Activated CD4-positive, alpha-beta memory T cell treated with anti-CD3 and anti-CD28 coated beads, Interleukin-2, amount 10 ng/mL, durations not matched to agents 7 days and 5 days (primary cell): ENCODE data around the gene DAW1. TPM values are rescaled to one million over a fixed set of nuclear protein-coding genes. Genes with fewer than 3 reads are reported as not detected.

Experiments
- CTCF ChIA-PET: fragments of 350-600 bp; sonication (Branson Sonifier 250); formaldehyde crosslinking; loops from one replicate; lab custom pipeline; 2021; ENCODE audit warnings: antibody characterized with exemption, inconsistent platforms; lab: Charles Lee
- POLR2A ChIA-PET: fragments of 350-600 bp; sonication (Branson Sonifier 250); formaldehyde crosslinking; loops from one replicate; lab custom pipeline; 2021; ENCODE audit warnings: antibody characterized with exemption; lab: Charles Lee
- DNase-seq: peaks from one replicate; pipeline ENCODE4 v3.0.0-alpha.2; 2020
- H3K27ac Mint-ChIP-seq: one replicate; pipeline ENCODE4 v1.8.0; 2021; ENCODE audit warnings: mild to moderate bottlenecking, mixed read lengths
- H3K27me3 Mint-ChIP-seq: one replicate; pipeline ENCODE4 v1.8.0; 2021; ENCODE audit warnings: mixed read lengths
- H3K36me3 Mint-ChIP-seq: one replicate; pipeline ENCODE4 v1.8.0; 2021; ENCODE audit warnings: low read depth, mixed read lengths
- H3K4me1 Mint-ChIP-seq: one replicate; pipeline ENCODE4 v1.8.0; 2021; ENCODE audit warnings: mixed read lengths
- H3K4me3 Mint-ChIP-seq: one replicate; pipeline ENCODE4 v1.8.0; 2021; ENCODE audit warnings: mild to moderate bottlenecking, mixed read lengths
- H3K9me3 Mint-ChIP-seq: one replicate; pipeline ENCODE4 v1.8.0; 2021; ENCODE audit warnings: mixed read lengths
- total RNA-seq, 2 experiments: library from RNA; stranded (reverse); gene quantifications; one replicate each; pipeline ENCODE4 v1.2.3, GENCODE V29; 2021

Gene DAW1
- total RNA-seq, 2 experiments from 2014 or later = not detected

GRCh38 chr2:227960317-227960716, 88.9 kb downstream of the DAW1 start:
- POLR2A ChIA-PET = no interaction called here
- no peak for DNase-seq
- no peaks in the 10 kb centered on the region for H3K9me3 Mint-ChIP-seq
- H3K4me3 Mint-ChIP-seq = no peak overlapping the region
- H3K36me3 Mint-ChIP-seq = no peaks in the 10 kb centered on the region
- CTCF ChIA-PET = interaction anchor here (0.6 kb wide), 1 partner anchor 28 kb away, joined by 3 read pairs; no protein-coding TSS in a partner anchor
- H3K27me3 Mint-ChIP-seq = no peaks in the 10 kb centered on the region
- no peak overlapping the region for H3K27ac Mint-ChIP-seq
- no peaks in the 10 kb centered on the region for H3K4me1 Mint-ChIP-seq

GRCh38 chr2:227971619-227972230, 100.3 kb downstream of the DAW1 start:
- no peaks in the 10 kb centered on the region for H3K4me1 Mint-ChIP-seq
- no peaks in the 10 kb centered on the region for H3K36me3 Mint-ChIP-seq
- no peaks in the 10 kb centered on the region for H3K9me3 Mint-ChIP-seq
- no peak overlapping the region for H3K4me3 Mint-ChIP-seq
- no peak for DNase-seq
- no peaks in the 10 kb centered on the region for H3K27me3 Mint-ChIP-seq
- H3K27ac Mint-ChIP-seq = no peak overlapping the region
- POLR2A ChIA-PET = no interaction called here
- CTCF ChIA-PET = no interaction called here

DNA sequence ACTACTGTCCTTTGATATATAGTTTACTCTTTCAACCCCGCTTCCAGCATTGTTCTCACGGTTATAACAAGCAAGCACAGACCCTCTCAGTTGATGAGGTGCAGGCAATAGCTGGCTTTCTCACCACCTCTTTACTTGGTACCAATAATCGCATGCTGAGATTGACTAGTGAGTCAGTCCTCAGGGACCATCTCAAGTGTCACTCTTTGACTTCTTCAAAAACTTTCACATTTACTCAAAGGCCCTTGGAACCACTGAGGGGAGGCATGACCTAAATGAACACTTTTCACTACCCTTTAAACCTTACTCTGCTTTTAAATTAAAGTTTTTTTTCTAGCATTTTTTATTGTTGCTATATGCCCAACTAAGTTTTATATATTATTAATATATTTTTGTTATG, 101.8 kb downstream of the DAW1 start:
- H3K27me3 Mint-ChIP-seq = no peaks in the 10 kb centered on the region
- no peak overlapping the region for H3K4me3 Mint-ChIP-seq
- no peak for DNase-seq
- POLR2A ChIA-PET = no interaction called here
- H3K9me3 Mint-ChIP-seq = no peaks in the 10 kb centered on the region
- CTCF ChIA-PET = no interaction called here
- no peaks in the 10 kb centered on the region for H3K4me1 Mint-ChIP-seq
- H3K27ac Mint-ChIP-seq = no peak overlapping the region
- no peaks in the 10 kb centered on the region for H3K36me3 Mint-ChIP-seq

Other genes with a start within 250 kb of the DAW1 start
- not detected for gene SCYGR5, start 204.8 kb upstream of the DAW1 start, total RNA-seq
- gene SLC19A3, start 153.6 kb upstream of the DAW1 start, total RNA-seq = not detected
- not detected for gene SCYGR6, start 146.9 kb upstream of the DAW1 start, total RNA-seq
- not detected for gene SCYGR7, start 143.3 kb upstream of the DAW1 start, total RNA-seq
- gene SCYGR8, start 125.7 kb upstream of the DAW1 start, total RNA-seq = not detected
- gene CCL20, start 57.8 kb upstream of the DAW1 start, total RNA-seq = 1 to 10 TPM; 3.6 to 4.7 TPM